HG03521 (cell line): Measurements from ENCODE around the gene VARS2.
"Not testable (repeated sequence)": the region's sequence is repeated elsewhere in the genome, so short reads cannot be mapped to it uniquely, and the experiment has no call there.

Experiments
- ATAC-seq: cut with Tn5 transposase; IDR thresholded peaks from one replicate; pipeline ENCODE4 v1.9.1; 2021; ENCODE audit warnings: mild to moderate bottlenecking, moderate library complexity; ENCODE audit not compliant: unreplicated experiment

The VARS2 gene

DNA sequence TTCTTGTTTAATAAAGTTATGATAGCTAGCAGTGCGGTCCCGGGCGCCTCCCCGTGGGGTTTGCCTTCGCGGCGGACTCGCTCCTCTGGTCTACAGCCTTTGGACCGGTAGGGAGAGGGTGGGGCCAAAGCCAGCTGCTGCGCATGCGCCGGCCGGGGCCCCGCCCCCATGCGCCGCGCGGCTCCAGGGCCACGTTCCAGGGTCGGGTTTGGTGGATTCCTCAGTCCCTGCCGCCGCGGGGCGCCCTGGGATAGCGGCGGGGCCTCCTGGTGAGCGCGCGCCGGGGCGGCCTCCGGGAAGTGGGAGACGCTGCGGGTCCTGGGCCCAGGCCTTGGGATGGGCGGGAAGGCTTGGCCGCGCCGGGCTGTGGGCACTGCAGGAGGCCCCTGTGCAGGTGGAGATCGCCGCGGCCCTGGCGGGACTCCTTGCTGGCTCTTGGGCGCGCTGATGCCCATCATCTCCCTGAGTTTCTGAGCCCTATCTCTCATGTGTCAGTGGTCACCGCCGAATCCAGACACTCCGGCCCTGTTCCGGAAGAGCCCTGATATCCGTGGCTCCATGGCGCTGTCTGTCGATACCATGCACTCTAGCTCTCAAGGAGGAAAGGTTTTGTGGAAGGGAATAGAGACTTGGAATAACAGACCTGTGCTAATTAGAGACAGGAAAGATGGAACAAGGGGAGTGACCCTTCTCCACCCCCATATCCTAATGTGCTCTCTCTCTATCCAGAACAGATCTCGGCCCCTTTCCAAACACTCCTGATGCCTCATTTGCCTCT lies at the start of gene VARS2:
TSS of gene VARS2 (plus strand) at position 163 of the 778 bp plus-strand sequence. CDS start at position 762, 599 bp downstream.
- ATAC-seq, result peak; percentile 77

GRCh38 chr6:30864325-30864724 lies 49.7 kb upstream of the VARS2 start:
- no peak for ATAC-seq

DNA sequence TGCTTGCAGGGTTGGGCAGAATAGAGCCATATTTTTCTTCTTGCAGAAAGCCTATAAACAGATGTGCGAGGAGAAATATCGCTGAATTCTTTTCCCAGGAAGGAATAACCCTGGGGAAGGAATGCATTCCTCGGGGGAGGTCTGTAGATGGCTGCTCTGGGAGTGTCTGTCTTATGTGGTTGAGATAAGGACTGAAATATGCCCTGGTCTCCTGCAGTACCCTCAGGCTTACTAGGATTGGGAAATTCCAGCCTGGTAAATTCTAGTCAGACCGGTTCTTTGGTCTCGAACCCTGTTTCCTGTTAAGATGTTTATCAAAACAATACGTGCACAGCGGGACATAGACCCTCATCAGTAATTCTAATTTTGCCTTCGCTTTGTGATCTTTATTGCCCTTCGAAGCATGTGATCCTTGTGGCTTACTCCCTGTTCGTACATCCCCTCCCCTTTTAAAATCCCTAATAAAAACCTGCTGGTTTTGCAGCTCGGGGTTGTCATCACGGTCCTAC lies 44.7 kb upstream of the VARS2 start:
- not testable (repeated sequence) for ATAC-seq

GRCh38 chr6:30870546-30870945 lies 43.5 kb upstream of the VARS2 start:
- ATAC-seq, result no peak

- no peak for ATAC-seq
Observed at GRCh38 chr6:30871592-30872183, 42.4 kb upstream of the VARS2 start.

- no peak for ATAC-seq
Observed at GRCh38 chr6:30873137-30873640, 40.8 kb upstream of the VARS2 start.

GRCh38 chr6:30873795-30874194 lies 40.2 kb upstream of the VARS2 start:
- not testable (repeated sequence) for ATAC-seq

DNA sequence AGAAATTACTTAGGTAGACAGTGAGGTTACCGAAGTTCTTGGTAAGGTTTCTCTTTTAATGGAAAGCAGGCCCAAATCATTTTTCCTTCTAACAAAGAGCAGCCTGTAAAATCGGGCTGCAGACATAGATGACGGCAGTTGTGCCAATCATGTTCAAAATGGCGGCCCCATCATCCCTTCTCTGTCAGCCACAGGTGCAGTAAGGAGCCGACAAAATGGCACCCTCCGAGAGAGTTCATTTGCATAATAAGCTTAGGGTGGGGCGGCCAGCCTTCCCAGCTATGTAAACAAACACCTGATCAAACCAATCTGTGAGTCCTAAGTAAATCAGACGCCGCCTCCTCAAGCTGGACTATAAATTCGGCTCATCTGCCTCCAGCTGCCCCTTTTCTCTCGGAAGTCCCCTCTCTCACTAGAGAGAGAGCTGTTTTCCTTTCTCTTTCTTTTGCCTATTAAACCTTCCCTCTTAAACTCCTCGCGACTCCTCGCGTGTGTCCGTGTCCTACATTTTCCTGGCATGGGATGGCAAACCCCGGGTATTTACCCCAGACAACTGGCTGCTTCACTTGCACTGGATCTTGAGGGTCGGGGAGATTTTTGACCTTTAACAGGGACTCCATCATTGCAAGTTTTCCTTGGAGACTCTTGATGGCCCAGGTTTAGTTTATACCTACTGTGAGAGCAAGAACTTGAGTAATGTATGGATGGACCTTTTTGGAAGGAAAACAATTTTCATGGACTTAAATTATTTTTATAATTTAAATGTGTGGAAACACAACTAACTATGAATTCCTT lies 38.6 kb upstream of the VARS2 start:
- ATAC-seq, result no peak

DNA sequence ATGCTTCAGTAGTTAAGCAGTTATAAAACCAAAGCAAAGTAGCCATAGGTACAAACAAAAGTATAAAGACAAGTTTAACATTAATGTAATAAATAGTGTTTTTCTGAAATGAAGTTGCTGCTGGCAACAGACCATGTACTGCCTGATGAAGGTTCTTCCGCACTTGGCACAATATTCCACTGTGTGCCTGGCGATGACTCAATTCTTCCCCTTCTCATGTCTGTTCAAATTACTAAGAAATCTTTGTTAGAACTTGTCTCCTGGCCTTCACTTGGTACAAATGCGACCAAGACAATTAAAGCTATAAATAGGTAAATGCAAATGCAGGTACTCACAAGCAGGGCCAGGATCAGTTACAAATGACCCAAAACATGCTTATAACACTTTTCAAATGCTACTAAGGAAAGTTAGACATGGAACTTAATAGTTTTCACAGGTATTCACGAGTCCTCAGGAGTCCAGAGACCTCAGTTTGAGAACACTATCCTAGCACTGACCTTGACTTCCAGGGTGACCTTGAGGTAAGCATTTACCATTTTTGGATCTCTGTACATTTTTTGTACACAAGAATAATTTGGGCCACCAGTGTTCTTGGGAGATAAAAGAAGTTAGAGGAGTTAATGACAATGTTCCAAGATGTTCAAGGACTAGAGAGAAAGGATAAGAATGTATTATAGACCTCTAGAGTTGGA lies 37.9 kb upstream of the VARS2 start:
- no peak for ATAC-seq

DNA sequence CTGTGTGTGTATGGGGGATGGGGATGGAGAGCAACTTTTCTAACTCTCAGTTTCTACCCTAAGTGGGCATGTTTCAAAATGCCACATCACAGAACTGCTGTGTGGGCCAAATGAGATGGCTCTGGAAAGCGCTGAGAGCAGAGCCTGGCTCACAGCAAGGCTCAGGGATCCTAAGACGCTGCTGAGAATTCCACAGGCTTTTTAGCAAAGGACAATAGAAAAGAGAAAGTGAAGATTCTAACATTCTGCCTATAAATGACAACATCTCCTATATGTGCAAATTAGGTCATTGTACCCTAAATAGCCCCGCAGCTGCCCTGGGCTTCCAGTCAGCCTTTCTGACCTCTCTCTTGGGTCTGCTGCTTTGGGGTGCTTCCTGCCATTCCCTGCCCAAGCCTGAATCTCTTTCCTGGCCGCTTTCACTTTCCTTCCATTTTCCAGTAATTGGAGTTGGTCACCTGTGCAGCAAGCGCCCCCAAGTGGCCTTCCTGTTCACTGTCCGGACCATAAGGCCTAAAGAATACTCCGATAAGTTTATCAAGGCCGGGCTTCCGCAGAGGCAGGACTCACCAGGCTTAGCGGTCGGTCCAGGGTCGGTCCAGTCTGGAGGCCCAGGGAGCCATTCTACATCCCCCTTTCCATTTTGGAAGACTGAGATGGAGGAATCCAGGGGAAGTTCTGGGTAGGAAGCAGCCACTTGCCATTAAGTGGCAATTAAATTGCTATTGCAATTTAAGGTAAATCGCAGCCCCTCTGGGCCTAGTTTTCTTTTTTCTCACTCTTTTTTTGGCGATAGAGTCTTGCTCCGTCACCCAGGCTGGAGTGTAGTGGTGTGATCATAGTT lies 36.4 kb upstream of the VARS2 start:
- no peak for ATAC-seq

- no peak for ATAC-seq
Observed at GRCh38 chr6:30879684-30880427, 34.2 kb upstream of the VARS2 start.

- no peak for ATAC-seq
Observed at GRCh38 chr6:30880698-30881252, 33.3 kb upstream of the VARS2 start.

DNA sequence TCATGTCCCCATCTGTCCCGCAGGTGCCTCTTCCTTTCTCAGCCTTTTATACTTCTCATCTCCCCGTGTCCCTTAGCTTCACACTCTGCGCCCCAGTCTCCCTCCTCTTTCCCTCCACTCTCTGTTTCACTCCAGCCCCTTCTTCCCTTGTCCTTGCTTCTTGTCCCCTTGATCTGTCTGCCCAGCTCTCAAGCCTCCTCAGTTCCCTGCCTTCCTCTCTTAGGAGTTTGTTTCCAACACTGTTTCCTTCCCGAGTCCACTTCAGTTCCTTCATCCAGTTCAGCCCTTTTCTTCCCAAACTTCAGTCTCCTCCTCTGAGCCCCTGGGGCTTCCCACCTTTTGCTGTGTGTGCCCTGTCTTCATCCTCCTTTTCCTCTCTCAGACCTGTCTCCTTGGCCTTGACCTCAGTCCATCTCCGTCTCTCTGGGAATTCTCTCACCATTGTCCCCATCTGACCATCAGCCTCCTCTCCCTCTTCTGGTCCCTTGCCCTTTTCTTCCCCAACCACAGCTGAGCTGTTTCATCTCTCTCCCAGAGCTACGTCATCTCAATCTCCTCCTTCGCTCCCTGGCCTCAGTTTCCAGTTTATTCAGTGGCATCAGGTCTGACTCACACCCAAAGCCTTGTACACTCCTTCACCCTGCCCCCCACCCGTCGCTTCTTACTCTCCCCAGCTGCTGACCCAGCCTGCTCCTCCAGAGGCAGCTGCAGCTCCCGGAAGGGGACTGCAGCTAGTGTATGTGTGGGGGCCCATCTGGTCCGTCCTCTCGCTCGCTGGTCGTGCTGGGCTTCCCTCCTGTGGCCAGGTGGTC lies 32.4 kb upstream of the VARS2 start:
- no peak for ATAC-seq

DNA sequence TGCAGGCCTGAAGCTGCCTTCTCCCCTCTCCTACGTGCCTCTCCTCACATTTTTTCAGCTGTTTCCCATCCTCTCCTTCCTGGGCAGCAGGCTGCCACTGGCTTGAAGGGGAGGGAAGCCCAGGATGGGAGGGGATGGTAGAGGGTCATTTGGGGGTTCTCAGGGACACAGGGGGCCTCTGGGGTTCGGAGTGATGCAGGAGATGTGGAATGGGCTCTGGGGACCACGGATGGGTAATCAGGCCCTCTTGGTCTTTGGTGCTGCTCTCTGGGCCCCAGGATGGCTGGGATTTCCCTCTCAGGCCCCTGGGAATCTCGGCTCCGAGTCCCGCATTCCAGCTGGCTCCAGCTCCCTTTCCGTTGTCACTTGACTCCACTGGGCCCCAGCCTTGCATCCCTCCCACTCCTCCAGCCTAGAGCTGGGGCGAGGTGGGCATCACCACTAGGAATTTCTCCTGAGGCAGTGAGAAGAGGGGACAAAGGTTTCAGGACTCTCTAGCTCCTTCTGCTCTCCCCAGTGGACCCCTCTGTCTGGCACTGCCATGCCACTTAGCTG lies 31.8 kb upstream of the VARS2 start:
- no peak for ATAC-seq

DNA sequence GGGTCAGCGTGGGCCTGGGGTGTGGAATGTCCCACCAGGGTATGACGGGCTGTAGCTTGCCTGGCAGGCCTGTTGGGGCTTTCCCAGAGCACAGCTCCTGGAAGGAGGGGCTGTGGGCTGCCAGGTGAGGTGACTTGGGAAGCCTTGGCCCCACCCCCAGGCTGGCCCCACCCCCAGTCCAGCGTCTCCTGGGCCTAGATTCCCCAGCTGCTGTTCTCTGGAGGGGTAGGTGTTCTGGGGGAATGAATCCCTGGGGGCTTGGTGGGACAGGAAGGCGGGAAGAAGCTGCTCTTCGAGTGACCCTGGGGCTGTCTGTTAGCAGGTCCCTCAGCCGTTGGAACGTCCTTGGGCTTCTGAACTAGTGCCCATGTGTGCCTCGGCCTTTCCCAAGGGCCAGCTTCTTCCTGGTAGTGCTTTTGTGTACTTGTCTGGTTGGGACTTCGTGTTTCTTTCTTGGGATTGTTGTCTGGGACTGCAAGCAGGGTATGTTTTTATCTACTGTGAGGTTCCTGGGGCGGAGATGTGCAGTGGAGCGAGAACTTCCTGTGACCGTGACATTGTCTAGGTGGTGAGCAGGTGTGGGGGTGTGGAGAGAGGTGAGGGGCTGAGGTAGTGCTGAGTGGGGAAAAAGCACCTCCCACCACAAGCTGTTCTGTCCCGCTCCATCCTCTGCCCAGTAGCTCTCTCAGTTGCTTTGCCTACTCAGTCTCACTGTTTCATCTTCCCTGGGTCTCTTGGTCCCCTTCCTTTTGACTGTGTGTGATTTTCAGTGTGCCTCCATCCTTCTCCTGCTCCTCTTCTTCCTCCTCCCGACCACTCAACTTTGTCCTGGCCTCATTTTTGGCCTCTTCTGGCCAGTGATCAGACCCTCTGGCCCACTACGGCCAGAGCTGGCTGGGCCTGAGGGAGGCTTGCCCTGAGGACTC lies 31.0 kb upstream of the VARS2 start:
- no peak for ATAC-seq

GRCh38 chr6:30883685-30884520 lies 30.1 kb upstream of the VARS2 start, which contains the start of gene DDR1:
DDR1 (plus strand) TSS chr6:30884519; CDS start chr6:30888730, 4,211 bp downstream.
- ATAC-seq, result no peak
